Astrocyte (in vitro differentiated cells and primary cell): ENCODE data around the gene CEP131. TPM values are rescaled to one million over a fixed set of nuclear protein-coding genes. Genes with fewer than 3 reads are reported as not detected.

Source experiments
- DNase-seq: peaks from one replicate; pipeline ENCODE4 v3.0.0-alpha.2; 2010; ENCODE audit warnings: low read depth
- FAIRE-seq: peaks from 2 replicates; lab custom pipeline; 2011; peaks lifted over from hg19 to GRCh38; lab: Jason Lieb, UNC
- H2AFZ ChIP-seq: 2 replicates; pipeline ENCODE4 v1.6.0; 2012; ENCODE audit warnings: low read depth, low read length, inconsistent platforms
- H3K27ac ChIP-seq: 2 replicates; pipeline ENCODE4 v1.5.1; 2011; ENCODE audit warnings: low read depth, low read length, inconsistent platforms
- H3K27me3 ChIP-seq: 2 replicates; pipeline ENCODE4 v1.6.0; 2011; ENCODE audit warnings: low read length, inconsistent platforms; ENCODE audit not compliant: insufficient read depth
- H3K36me3 ChIP-seq: 2 replicates; pipeline ENCODE4 v1.5.1; 2011; ENCODE audit warnings: low read length, inconsistent platforms; ENCODE audit not compliant: insufficient read depth
- H3K4me1 ChIP-seq: 2 replicates; pipeline ENCODE4 v1.5.1; 2011; ENCODE audit warnings: low read length, inconsistent platforms; ENCODE audit not compliant: insufficient read depth
- H3K4me2 ChIP-seq: 2 replicates; pipeline ENCODE4 v1.6.0; 2012; ENCODE audit warnings: low read length, inconsistent platforms
- H3K4me3 ChIP-seq: 2 replicates; pipeline ENCODE4 v1.5.1; 2011; ENCODE audit warnings: low read depth, mild to moderate bottlenecking, low read length, inconsistent platforms; ENCODE audit not compliant: insufficient read depth
- H3K79me2 ChIP-seq: 2 replicates; pipeline ENCODE4 v1.6.0; 2012; ENCODE audit warnings: mild to moderate bottlenecking, low read length, inconsistent platforms; ENCODE audit not compliant: insufficient read depth
- H3K9ac ChIP-seq: 2 replicates; pipeline ENCODE4 v1.6.0; 2012; ENCODE audit warnings: mild to moderate bottlenecking, low read length, inconsistent platforms
- H3K9me3 ChIP-seq: 2 replicates; pipeline ENCODE4 v1.5.1; 2012; ENCODE audit warnings: low read depth, mild to moderate bottlenecking, low read length, inconsistent platforms; ENCODE audit not compliant: insufficient read depth
- H4K20me1 ChIP-seq: 2 replicates; pipeline ENCODE4 v1.6.0; 2012; ENCODE audit warnings: low read length, inconsistent platforms; ENCODE audit not compliant: insufficient read depth
- H3K27ac Mint-ChIP-seq: one replicate; pipeline ENCODE4 v1.8.0; 2021; ENCODE audit warnings: mild to moderate bottlenecking, mixed read lengths; ENCODE audit not compliant: unreplicated experiment
- H3K27me3 Mint-ChIP-seq: one replicate; pipeline ENCODE4 v1.8.0; 2021; ENCODE audit warnings: low read depth, mixed read lengths; ENCODE audit not compliant: unreplicated experiment
- H3K36me3 Mint-ChIP-seq: one replicate; pipeline ENCODE4 v1.8.0; 2021; ENCODE audit warnings: low read depth, mixed read lengths; ENCODE audit not compliant: unreplicated experiment
- H3K4me1 Mint-ChIP-seq: one replicate; pipeline ENCODE4 v1.8.0; 2021; ENCODE audit warnings: low read depth, mixed read lengths; ENCODE audit not compliant: unreplicated experiment
- H3K4me3 Mint-ChIP-seq: one replicate; pipeline ENCODE4 v1.8.0; 2021; ENCODE audit warnings: mild to moderate bottlenecking, moderate library complexity, mixed read lengths; ENCODE audit not compliant: unreplicated experiment
- H3K9me3 Mint-ChIP-seq: one replicate; pipeline ENCODE4 v1.8.0; 2021; ENCODE audit warnings: mild to moderate bottlenecking, mixed read lengths; ENCODE audit not compliant: unreplicated experiment
- EZH2 ChIP-seq: IDR thresholded peaks from 2 replicates; pipeline ENCODE4 v1.6.1; 2012; ENCODE audit warnings: mild to moderate bottlenecking, low read length, inconsistent platforms; ENCODE audit not compliant: insufficient read depth
- total RNA-seq: library from RNA; stranded (reverse); gene quantifications from 2 replicates; pipeline ENCODE4 v1.2.1, GENCODE V29; 2021
- TF ChIP-seq, protein P1 (sequence below): IDR thresholded peaks from 2 replicates; pipeline ENCODE4 v1.5.1; 2011; ENCODE audit warnings: low read depth, mild to moderate bottlenecking, inconsistent platforms, low read length, moderate library complexity; ENCODE audit not compliant: insufficient read depth

Gene CEP131
- total RNA-seq, 1 donor from 2014 or later = 5.8 TPM

DNA sequence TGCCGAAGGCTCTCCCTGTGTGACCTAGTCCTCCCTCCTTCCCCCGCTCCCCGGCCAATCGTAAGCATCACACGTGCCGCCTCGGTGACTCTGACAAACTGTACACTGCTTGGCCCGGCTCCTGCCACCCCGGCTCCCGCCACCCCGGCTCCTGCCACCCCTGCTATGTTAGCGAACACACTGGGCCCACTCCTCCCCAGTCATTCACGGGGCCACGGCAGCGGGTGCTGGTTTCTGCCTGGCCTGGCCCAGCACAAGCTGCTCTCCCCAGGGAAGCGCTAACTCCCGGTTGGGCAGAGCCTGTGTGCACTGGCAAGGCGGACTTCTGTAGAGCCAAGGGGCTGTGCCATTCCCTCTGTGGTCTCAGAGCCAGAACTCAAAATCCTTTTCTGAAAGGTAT, 38.3 kb upstream of the CEP131 start:
- H3K9ac ChIP-seq = no peak overlapping the region
- FAIRE-seq = no peak
- H4K20me1 ChIP-seq = peaks cover 16% of the 10 kb centered on the region
- TF ChIP-seq, protein P1, sequence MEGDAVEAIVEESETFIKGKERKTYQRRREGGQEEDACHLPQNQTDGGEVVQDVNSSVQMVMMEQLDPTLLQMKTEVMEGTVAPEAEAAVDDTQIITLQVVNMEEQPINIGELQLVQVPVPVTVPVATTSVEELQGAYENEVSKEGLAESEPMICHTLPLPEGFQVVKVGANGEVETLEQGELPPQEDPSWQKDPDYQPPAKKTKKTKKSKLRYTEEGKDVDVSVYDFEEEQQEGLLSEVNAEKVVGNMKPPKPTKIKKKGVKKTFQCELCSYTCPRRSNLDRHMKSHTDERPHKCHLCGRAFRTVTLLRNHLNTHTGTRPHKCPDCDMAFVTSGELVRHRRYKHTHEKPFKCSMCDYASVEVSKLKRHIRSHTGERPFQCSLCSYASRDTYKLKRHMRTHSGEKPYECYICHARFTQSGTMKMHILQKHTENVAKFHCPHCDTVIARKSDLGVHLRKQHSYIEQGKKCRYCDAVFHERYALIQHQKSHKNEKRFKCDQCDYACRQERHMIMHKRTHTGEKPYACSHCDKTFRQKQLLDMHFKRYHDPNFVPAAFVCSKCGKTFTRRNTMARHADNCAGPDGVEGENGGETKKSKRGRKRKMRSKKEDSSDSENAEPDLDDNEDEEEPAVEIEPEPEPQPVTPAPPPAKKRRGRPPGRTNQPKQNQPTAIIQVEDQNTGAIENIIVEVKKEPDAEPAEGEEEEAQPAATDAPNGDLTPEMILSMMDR = no peak
- no peak for TF ChIP-seq EZH2
- Mint-ChIP-seq H3K27me3 (peaks cover 3% of the 10 kb centered on the region), H3K4me3 (no peak overlapping the region), H3K27ac (no peak overlapping the region), H3K4me1 (peaks cover 2% of the 10 kb centered on the region), H3K36me3 (peaks cover 23% of the 10 kb centered on the region), H3K9me3 (no peaks in the 10 kb centered on the region)
- no peak overlapping the region for H2AFZ ChIP-seq
- no peaks in the 10 kb centered on the region for H3K27me3 ChIP-seq
- H3K4me2 ChIP-seq = no peak overlapping the region
- no peak for DNase-seq
- H3K4me1 ChIP-seq = peaks cover 3% of the 10 kb centered on the region
- H3K9me3 ChIP-seq = no peaks in the 10 kb centered on the region
- no peak overlapping the region for H3K4me3 ChIP-seq
- peaks cover 8% of the 10 kb centered on the region for H3K36me3 ChIP-seq
- H3K27ac ChIP-seq = no peak overlapping the region
- no peaks in the 10 kb centered on the region for H3K79me2 ChIP-seq

DNA sequence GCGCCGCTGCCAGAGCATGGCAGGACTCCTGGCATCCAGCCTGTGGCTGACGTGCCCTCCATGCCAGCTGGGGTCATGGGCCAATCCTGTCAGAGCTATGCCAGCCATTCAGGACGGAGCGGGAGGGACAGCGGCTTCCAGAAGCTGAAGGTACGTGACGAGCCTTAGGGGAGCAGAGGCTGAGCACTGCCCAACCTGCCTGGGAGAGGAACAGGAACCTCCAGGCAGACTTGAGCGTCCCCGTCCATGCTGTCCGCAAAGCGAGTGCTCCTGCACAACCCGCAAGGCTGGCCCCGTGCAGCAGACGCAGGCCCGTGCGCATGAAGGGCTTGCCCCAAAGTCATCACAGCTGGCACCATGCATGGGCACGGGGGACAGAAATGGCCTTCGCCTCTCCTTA, 37.9 kb upstream of the CEP131 start:
- H3K27ac Mint-ChIP-seq = no peak overlapping the region
- no peak for FAIRE-seq
- no peaks in the 10 kb centered on the region for H3K27me3 ChIP-seq
- no peak overlapping the region for H3K27ac ChIP-seq
- no peaks in the 10 kb centered on the region for H3K9me3 ChIP-seq
- peaks cover 23% of the 10 kb centered on the region for H3K36me3 Mint-ChIP-seq
- peaks cover 4% of the 10 kb centered on the region for H3K4me1 ChIP-seq
- peaks cover 21% of the 10 kb centered on the region for H4K20me1 ChIP-seq
- H3K9ac ChIP-seq = no peak overlapping the region
- no peaks in the 10 kb centered on the region for H3K79me2 ChIP-seq
- no peak overlapping the region for H3K4me2 ChIP-seq
- H3K4me3 ChIP-seq = no peak overlapping the region
- no peak for DNase-seq
- no peak overlapping the region for H3K4me3 Mint-ChIP-seq
- H2AFZ ChIP-seq = no peak overlapping the region
- peaks cover 4% of the 10 kb centered on the region for H3K36me3 ChIP-seq
- H3K4me1 Mint-ChIP-seq = peaks cover 2% of the 10 kb centered on the region
- no peak for TF ChIP-seq EZH2
- TF ChIP-seq, protein P1 = no peak
- no peaks in the 10 kb centered on the region for H3K9me3 Mint-ChIP-seq
- H3K27me3 Mint-ChIP-seq = peaks cover 3% of the 10 kb centered on the region

DNA sequence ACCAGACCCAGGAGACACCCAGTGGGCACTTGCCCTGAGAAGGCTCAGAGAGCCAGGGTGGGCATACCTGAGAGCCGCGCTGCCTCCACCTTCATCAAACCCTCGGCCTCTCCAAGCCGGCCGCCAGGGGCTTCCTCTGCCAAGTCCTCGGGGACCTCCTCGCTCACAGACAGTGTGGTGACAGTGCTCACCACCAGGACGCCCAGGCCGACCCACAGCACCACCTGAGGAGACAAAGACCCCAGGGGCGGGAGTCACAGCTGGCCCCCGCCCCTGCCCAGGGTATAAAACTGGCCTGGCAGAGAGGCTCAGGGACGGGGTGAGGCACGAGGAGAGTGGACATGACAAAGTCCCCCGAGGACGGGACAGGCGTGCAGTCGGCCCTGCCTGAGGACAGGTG, 37.4 kb upstream of the CEP131 start:
- Mint-ChIP-seq H3K4me3 (no peak overlapping the region), H3K9me3 (no peaks in the 10 kb centered on the region), H3K27ac (no peak overlapping the region), H3K4me1 (peaks cover 2% of the 10 kb centered on the region), H3K36me3 (peaks cover 20% of the 10 kb centered on the region), H3K27me3 (peaks cover 3% of the 10 kb centered on the region)
- Histone ChIP-seq H3K4me1 (peaks cover 8% of the 10 kb centered on the region), H3K9me3 (no peaks in the 10 kb centered on the region), H3K4me3 (no peak overlapping the region), H3K79me2 (no peaks in the 10 kb centered on the region), H2AFZ (no peak overlapping the region), H3K27me3 (no peaks in the 10 kb centered on the region), H3K36me3 (peaks cover 2% of the 10 kb centered on the region), H3K4me2 (no peak overlapping the region), H3K9ac (no peak overlapping the region), H4K20me1 (peaks cover 26% of the 10 kb centered on the region), H3K27ac (no peak overlapping the region)
- no peak for DNase-seq
- TF ChIP-seq, protein P1 = no peak
- no peak for TF ChIP-seq EZH2
- FAIRE-seq = no peak
